ENCODE data around the gene CA5A. TPM values are rescaled to one million over a fixed set of nuclear protein-coding genes. Genes with fewer than 3 reads are reported as not detected.

CA5A gene
- total and polyA plus RNA-seq, 2 of the 13 experiments (the other 11 are each of a cell fraction or from before 2014, with no cell fraction given): 66.8 to 106 TPM

- TF ChIP-seq CCAR2 (optimal IDR thresholded peaks at IDR 0.05; ENCODE audit: low read depth, low read length) (no peak), ZNF841 (CRISPR knock-in tag; IDR thresholded peaks at IDR 0.05; ENCODE audit: borderline replicate concordance) (no peak), TBL1XR1 (IDR thresholded peaks at IDR 0.05; ENCODE audit: borderline replicate concordance, low read length, partially characterized antibody) (peak; percentile 34), GMEB2 (CRISPR knock-in tag; IDR thresholded peaks at IDR 0.05; ENCODE audit: low read depth) (no peak), ZNF792 (CRISPR knock-in tag; IDR thresholded peaks at IDR 0.05) (no peak), ZFP90 (CRISPR knock-in tag; IDR thresholded peaks at IDR 0.05; ENCODE audit: borderline replicate concordance) (peak; percentile 21; the same call in 1 of the 2 replicates), JUNB (CRISPR knock-in tag; IDR thresholded peaks at IDR 0.05; ENCODE audit: borderline replicate concordance) (no peak), PHF5A (CRISPR knock-in tag; IDR thresholded peaks at IDR 0.05; ENCODE audit: low read depth, unreplicated experiment) (no peak), ZMAT5 (CRISPR knock-in tag; IDR thresholded peaks at IDR 0.05; ENCODE audit: borderline replicate concordance, low read depth) (no peak), MATR3 (CRISPR knock-in tag; IDR thresholded peaks at IDR 0.05) (no peak), AKNA (CRISPR knock-in tag; IDR thresholded peaks at IDR 0.05; ENCODE audit: borderline replicate concordance) (no peak), ZNF264 (CRISPR knock-in tag; IDR thresholded peaks at IDR 0.05) (peak; percentile 77; the same call in 1 of the 2 replicates), CENPT (CRISPR knock-in tag; IDR thresholded peaks at IDR 0.05; ENCODE audit: low read depth) (no peak), ELF3 (CRISPR knock-in tag; IDR thresholded peaks at IDR 0.05) (peak; percentile 96), RBFOX2 (IDR thresholded peaks at IDR 0.05; ENCODE audit: low read depth, low read length) (peak; percentile 88), GPN1 (CRISPR knock-in tag; IDR thresholded peaks at IDR 0.05; ENCODE audit: borderline replicate concordance) (no peak), HHEX (CRISPR knock-in tag; IDR thresholded peaks at IDR 0.05) (no peak), POGZ (CRISPR knock-in tag; IDR thresholded peaks at IDR 0.05) (peak; percentile 66), NFKBIZ (CRISPR knock-in tag; IDR thresholded peaks at IDR 0.05) (peak; percentile 68; the same call in 1 of the 2 replicates), MBNL3 (CRISPR knock-in tag; conservative IDR thresholded peaks at IDR 0.05) (no peak), RARG (CRISPR knock-in tag; IDR thresholded peaks at IDR 0.05; ENCODE audit: low read depth) (no peak), ZNF335 (CRISPR knock-in tag; IDR thresholded peaks at IDR 0.05) (no peak)
Measured at GRCh38 chr16:87855852-87856715, 80.2 kb downstream of the CA5A start (continued).
